IMR-90 (cell line): Measurements from ENCODE around the gene CFAP299. TPM values are rescaled to one million over a fixed set of nuclear protein-coding genes. Genes with fewer than 3 reads are reported as not detected.
A peak's percentile ranks its signal among the peaks of the same experiment; 100 is the strongest.

Experiments
- ATAC-seq: fragments of 200-7000 bp; cut with Tn5 transposase; 2 replicates; pipeline ENCODE4 v1.9.1; 2020; ENCODE audit warnings: low read depth, mild to moderate bottlenecking, moderate library complexity
- BruUV-seq: library from RNA; stranded (reverse); fragments of 400-500 nt; replicated peaks from 2 replicates; lab custom pipeline; 2021; lab: Mats Ljungman, UMichigan
- CTCF ChIA-PET: fragments of 300-600 bp; formaldehyde crosslinking; extraction: SDS; loops from one replicate; lab custom pipeline; 2021; ENCODE audit warnings: antibody characterized with exemption; lab: Yijun Ruan, JAX
- POLR2A ChIA-PET: fragments of 300-600 bp; sonication (Branson Sonifier 250); formaldehyde crosslinking; loops from one replicate; lab custom pipeline; 2022; ENCODE audit warnings: antibody characterized with exemption; ENCODE audit not compliant: unreplicated experiment; lab: Charles Lee
- DNase-seq: peaks from one replicate; pipeline ENCODE4 v3.0.0; 2013
- H2AFZ ChIP-seq: replicated peaks from 2 replicates; pipeline ENCODE3; 2013; ENCODE audit warnings: low read length, mild to moderate bottlenecking; ENCODE audit not compliant: poor library complexity
- H2AK5ac ChIP-seq: 2 replicates; pipeline ENCODE4 v1.6.1; 2013; ENCODE audit warnings: low read depth, low read length, inconsistent platforms
- H2AK9ac ChIP-seq: replicated peaks from 2 replicates; pipeline ENCODE3; 2013; ENCODE audit warnings: mild to moderate bottlenecking, low read depth, low read length, moderate library complexity; ENCODE audit not compliant: poor library complexity
- H2BK120ac ChIP-seq: 2 replicates; pipeline ENCODE4 v1.6.1; 2013; ENCODE audit warnings: low read depth, low read length, inconsistent platforms
- H2BK15ac ChIP-seq: 3 replicates; pipeline ENCODE4 v1.6.1; 2013; ENCODE audit warnings: low read depth, low read length, inconsistent platforms
- H2BK20ac ChIP-seq: 2 replicates; pipeline ENCODE4 v1.6.1; 2013; ENCODE audit warnings: low read depth, mild to moderate bottlenecking, inconsistent platforms, low read length, moderate library complexity
- H2BK5ac ChIP-seq: 2 replicates; pipeline ENCODE4 v1.6.1; 2013; ENCODE audit warnings: mild to moderate bottlenecking, low read depth, low read length, inconsistent platforms; ENCODE audit not compliant: poor library complexity, severe bottlenecking
- H3K14ac ChIP-seq: replicated peaks from 2 replicates; pipeline ENCODE4 v1.6.1; 2013; ENCODE audit warnings: low read depth, low read length, inconsistent platforms
- H3K18ac ChIP-seq: 2 replicates; pipeline ENCODE4 v1.6.1; 2013; ENCODE audit warnings: low read depth, low read length, control low read depth
- H3K23ac ChIP-seq: 2 replicates; pipeline ENCODE4 v1.6.1; 2013; ENCODE audit warnings: low read depth, low read length, inconsistent platforms
- H3K27ac ChIP-seq: 2 replicates; pipeline ENCODE4 v1.5.1; 2013; ENCODE audit warnings: mild to moderate bottlenecking, control low read depth, low read length; ENCODE audit not compliant: insufficient read depth
- H3K27me3 ChIP-seq: 2 replicates; pipeline ENCODE4 v1.6.1; 2013; ENCODE audit warnings: low read length; ENCODE audit not compliant: control insufficient read depth, insufficient read depth
- H3K36me3 ChIP-seq: 2 replicates; pipeline ENCODE4 v1.6.1; 2013; ENCODE audit warnings: low read length, mixed read lengths; ENCODE audit not compliant: control insufficient read depth, insufficient read depth
- H3K4ac ChIP-seq: 2 replicates; pipeline ENCODE4 v1.6.1; 2013; ENCODE audit warnings: low read depth, low read length, inconsistent platforms
- H3K4me1 ChIP-seq: 2 replicates; pipeline ENCODE4 v1.6.1; 2013; ENCODE audit warnings: low read length, mixed read lengths; ENCODE audit not compliant: control insufficient read depth, insufficient read depth
- H3K4me2 ChIP-seq: 2 replicates; pipeline ENCODE4 v1.6.1; 2013; ENCODE audit warnings: low read depth, mild to moderate bottlenecking, control low read depth, low read length, moderate library complexity
- H3K4me3 ChIP-seq: 2 replicates; pipeline ENCODE4 v1.5.1; 2013; ENCODE audit warnings: low read depth, mild to moderate bottlenecking, control low read depth, low read length, moderate library complexity; ENCODE audit not compliant: insufficient read depth
- H3K56ac ChIP-seq: 2 replicates; pipeline ENCODE4 v1.6.1; 2013; ENCODE audit warnings: low read length, inconsistent platforms; ENCODE audit not compliant: insufficient read depth; ENCODE audit errors: extremely low read depth
- H3K79me1 ChIP-seq, 2 experiments: 2 replicates each; pipeline ENCODE4 v1.6.1; 2013; ENCODE audit warnings: low read length in 2 of 2, inconsistent platforms in 1 of 2, low read depth in 1 of 2
- H3K9ac ChIP-seq: 2 replicates; pipeline ENCODE4 v1.6.1; 2013; ENCODE audit warnings: low read depth, low read length, control low read depth
- H3K9me1 ChIP-seq: 2 replicates; pipeline ENCODE4 v1.6.1; 2013; ENCODE audit warnings: low read length, inconsistent platforms; ENCODE audit not compliant: insufficient read depth
- H3K9me3 ChIP-seq: 2 replicates; pipeline ENCODE4 v1.6.1; 2013; ENCODE audit warnings: low read length; ENCODE audit not compliant: control insufficient read depth, insufficient read depth
- H4K20me1 ChIP-seq: 2 replicates; pipeline ENCODE4 v1.6.1; 2013; ENCODE audit warnings: low read length, inconsistent platforms; ENCODE audit not compliant: insufficient read depth
- H4K5ac ChIP-seq: 2 replicates; pipeline ENCODE4 v1.6.1; 2013; ENCODE audit warnings: mild to moderate bottlenecking, low read depth, low read length, control low read depth
- H4K8ac ChIP-seq, 2 experiments: 2 replicates each; pipeline ENCODE4 v1.6.1; 2013; ENCODE audit warnings: low read depth in 2 of 2, low read length in 2 of 2, control low read depth in 1 of 2, inconsistent platforms in 1 of 2
- H4K91ac ChIP-seq: 2 replicates; pipeline ENCODE4 v1.6.1; 2013; ENCODE audit warnings: low read depth, low read length, inconsistent platforms; ENCODE audit not compliant: insufficient read depth
- CEBPB ChIP-seq: IDR thresholded peaks from 2 replicates; pipeline ENCODE4 v1.6.1; 2012; ENCODE audit warnings: low read depth, low read length, improper control_type of control experiment
- NFE2L2 ChIP-seq: fragments of 150-350 bp; IDR thresholded peaks from 2 replicates; pipeline ENCODE4 v1.6.1; 2016; ENCODE audit warnings: low read depth, mild to moderate bottlenecking, low read length
- POLR2A ChIP-seq: IDR thresholded peaks from 2 replicates; pipeline ENCODE4 v1.6.1; 2012; ENCODE audit warnings: mild to moderate bottlenecking, low read depth, low read length
- USF2 ChIP-seq: fragments of 150-350 bp; IDR thresholded peaks from 2 replicates; pipeline ENCODE4 v1.6.1; 2017; ENCODE audit warnings: mild to moderate bottlenecking, antibody characterized with exemption, low read length, low read depth
- WGBS, 2 experiments: methylation state at CpG; one replicate each; pipeline versions ENCODE4 v1.1.5 to v1.1.7; 2013; ENCODE audit warnings: missing lambda C conversion rate in 2 of 2; ENCODE audit not compliant: insufficient read length in 1 of 2; ENCODE audit errors: extremely low coverage in 2 of 2; 5-methylcytosine and 5-hydroxymethylcytosine counted together
- dilution Hi-C: fragments of 300-500 bp; cut with HindIII; formaldehyde crosslinking; loops from one replicate; pipeline ENCODE4 v1.14.3; 2018; ENCODE audit warnings: low sequenced_read_pairs; ENCODE audit not compliant: unreplicated experiment
- in situ Hi-C: fragments of 300-500 bp; cut with MboI; formaldehyde crosslinking; loops from 3 replicates; pipeline ENCODE4 v1.14.3; 2019; ENCODE audit warnings: low sequenced_read_pairs, inconsistent platforms, mixed read lengths
- intact Hi-C: fragments of 100-400 bp; cut with micrococcal nuclease; formaldehyde crosslinking; loops from 2 replicates; pipeline ENCODE4 v1.10.0; 2022
- polyA plus RNA-seq, 3 experiments: library from polyadenylated mRNA; depleted of rRNA; stranded (reverse); fragments of >200 nt; gene quantifications; 2 replicates each; pipeline ENCODE4 v1.2.3, GENCODE V29; 2012; ENCODE audit warnings: low replicate concordance in 1 of 3
- total RNA-seq: library from RNA; depleted of rRNA; stranded (reverse); fragments of >200 nt; gene quantifications from 2 replicates; pipeline ENCODE4 v1.2.3, GENCODE V29; 2012

CFAP299 gene
- total and polyA plus RNA-seq, 2 of the 4 experiments (the other 2 are of a cell fraction): 1.0 to 1.1 TPM

- in situ Hi-C loops: no loop called here
Measured at GRCh38 chr4:80539190-80539589, 203.7 kb downstream of the CFAP299 start.

More at GRCh38 chr4:80539190-80539589, 203.7 kb downstream of the CFAP299 start:
- H2BK5ac ChIP-seq: no peak overlapping the region
- no peak overlapping the region for H3K4ac ChIP-seq
- H4K5ac ChIP-seq: no peak overlapping the region
- H3K9ac ChIP-seq: no peak overlapping the region
- H2BK15ac ChIP-seq: no peak overlapping the region
- no peak overlapping the region for H2BK20ac ChIP-seq
- H3K9me3 ChIP-seq: no peaks in the 10 kb centered on the region
- H3K23ac ChIP-seq: no peak overlapping the region
- H3K4me1 ChIP-seq: peaks cover 2% of the 10 kb centered on the region; the same call in 1 of the 2 replicates
- intact Hi-C loops (no loop called here), dilution Hi-C loops (no loop called here)
- H3K18ac ChIP-seq: peak overlapping the region; percentile 18; the same call in 1 of the 2 replicates
- no peak overlapping the region for H2AK9ac ChIP-seq
- no peak overlapping the region for H3K4me2 ChIP-seq
- H4K8ac ChIP-seq: no peak overlapping the region
- H2AK5ac ChIP-seq: peak overlapping the region; percentile 64; the same call in 1 of the 2 replicates
- H3K79me1 ChIP-seq: no peaks in the 10 kb centered on the region
- no peak overlapping the region for H2AFZ ChIP-seq
- peaks cover 2% of the 10 kb centered on the region; the same call in 1 of the 2 replicates for H3K27me3 ChIP-seq
- 100% methylated on average over 2 of the region's 3 CpGs; no CpG with 5 or more reads in 1 of the 2 experiments for WGBS, 2 experiments
- ChIA-PET POLR2A (no interaction called here), CTCF (interaction anchor here (0.8 kb wide), 1 partner anchor 12 kb away, joined by 3 read pairs; no protein-coding TSS in a partner anchor)
- H4K20me1 ChIP-seq: no peaks in the 10 kb centered on the region
- H3K36me3 ChIP-seq: no peaks in the 10 kb centered on the region
- H2BK120ac ChIP-seq: no peak overlapping the region
- H3K27ac ChIP-seq: no peak overlapping the region
- H3K56ac ChIP-seq: no peak overlapping the region
- no peak for TF ChIP-seq POLR2A
- no peak for TF ChIP-seq USF2
- no peak for TF ChIP-seq NFE2L2
- TF ChIP-seq CEBPB: no peak
- BruUV-seq: no TSS peak
- no peak overlapping the region for H3K14ac ChIP-seq
- H3K9me1 ChIP-seq: no peaks in the 10 kb centered on the region
- DNase-seq: no peak
- no peak for ATAC-seq
- no peak overlapping the region for H4K91ac ChIP-seq
- H3K4me3 ChIP-seq: no peak overlapping the region
